ENCODE measurements around the gene TAS2R3.

GRCh38 chr7:141788296-141788695 lies 24.4 kb downstream of the TAS2R3 start:
- TF ChIP-seq CTCF (IDR thresholded peaks at IDR 0.05) (no peak), POLR2A (IDR thresholded peaks at IDR 0.05) (no peak)
